Neural cell (in vitro differentiated cells): ENCODE measurements around the gene CHST8. TPM values are rescaled to one million over a fixed set of nuclear protein-coding genes. Genes with fewer than 3 reads are reported as not detected.

Experiments
- H2AFZ ChIP-seq: fragments of 200-600, 300-800 bp; sonication (generic), shearing (Covaris generic); 2 replicates; pipeline ENCODE4 v1.6.0; 2014; ENCODE audit warnings: low read depth, mild to moderate bottlenecking, antibody characterized with exemption, low read length, moderate library complexity
- H3F3A ChIP-seq: fragments of 200-600 bp; shearing (Covaris generic); 2 replicates; pipeline ENCODE4 v1.6.1; 2016; ENCODE audit warnings: mild to moderate bottlenecking, moderate library complexity, mixed read lengths, antibody characterized with exemption, low read length; ENCODE audit not compliant: insufficient read depth, poor library complexity, severe bottlenecking
- H3K27ac ChIP-seq: fragments of 200-600, 300-800 bp; sonication (generic), shearing (Covaris generic); 2 replicates; pipeline ENCODE4 v1.5.1; 2014; ENCODE audit warnings: mild to moderate bottlenecking, low read length, moderate library complexity
- H3K27me3 ChIP-seq: fragments of 300-800, 200-600 bp; sonication (generic), shearing (Covaris generic); 2 replicates; pipeline ENCODE4 v1.6.0; 2014; ENCODE audit warnings: mild to moderate bottlenecking, low read depth, low read length, moderate library complexity; ENCODE audit not compliant: insufficient read depth
- H3K36me3 ChIP-seq: fragments of 300-800, 200-600 bp; sonication (generic), shearing (Covaris generic); 2 replicates; pipeline ENCODE4 v1.5.1; 2014; ENCODE audit warnings: mild to moderate bottlenecking, antibody characterized with exemption, low read length, moderate library complexity; ENCODE audit not compliant: insufficient read depth
- H3K4me2 ChIP-seq: fragments of 300-800, 200-600 bp; sonication (generic), shearing (Covaris generic); 2 replicates; pipeline ENCODE4 v1.6.0; 2014; ENCODE audit warnings: mild to moderate bottlenecking, low read length
- H3K4me3 ChIP-seq: fragments of 300-800, 200-600 bp; sonication (generic), shearing (Covaris generic); 2 replicates; pipeline ENCODE4 v1.5.1; 2014; ENCODE audit warnings: mild to moderate bottlenecking, low read length, moderate library complexity
- H3K79me2 ChIP-seq: fragments of 200-600 bp; shearing (Covaris generic); replicated peaks from 2 replicates; pipeline ENCODE4 v1.6.0; 2014; ENCODE audit warnings: mild to moderate bottlenecking, low read length, moderate library complexity; ENCODE audit not compliant: insufficient read depth
- H3K9ac ChIP-seq: fragments of 300-800, 200-600 bp; sonication (generic), shearing (Covaris generic); 2 replicates; pipeline ENCODE4 v1.6.1; 2016; ENCODE audit warnings: mild to moderate bottlenecking, low read length, mixed read lengths
- H3K9me2 ChIP-seq: fragments of 200-600 bp; shearing (Covaris generic); 2 replicates; pipeline ENCODE4 v1.6.1; 2016; ENCODE audit warnings: mild to moderate bottlenecking, low read length, mixed read lengths; ENCODE audit not compliant: insufficient read depth
- H3K9me3 ChIP-seq: fragments of 200-600, 300-800 bp; sonication (generic), shearing (Covaris generic); 2 replicates; pipeline ENCODE4 v1.6.1; 2016; ENCODE audit warnings: mild to moderate bottlenecking, mixed run types, low read length, moderate library complexity, mixed read lengths
- H4K20me1 ChIP-seq: fragments of 200-600 bp; shearing (Covaris generic); 2 replicates; pipeline ENCODE4 v1.6.1; 2016; ENCODE audit warnings: mild to moderate bottlenecking, mixed run types; ENCODE audit not compliant: insufficient read depth
- CTCF ChIP-seq: fragments of 450-650 bp; IDR thresholded peaks from 2 replicates; pipeline ENCODE4 v1.5.1; 2014; ENCODE audit warnings: antibody characterized with exemption, mild to moderate bottlenecking, moderate library complexity; ENCODE audit not compliant: poor library complexity, severe bottlenecking
- EP300 ChIP-seq: fragments of 450-650 bp; conservative IDR thresholded peaks from 2 replicates; pipeline ENCODE4 v1.6.1; 2014; ENCODE audit warnings: antibody characterized with exemption, mild to moderate bottlenecking, moderate library complexity; ENCODE audit not compliant: poor library complexity, severe bottlenecking
- EZH2 ChIP-seq: fragments of 200-600, 300-800 bp; shearing (Covaris generic), sonication (generic); IDR thresholded peaks from 2 replicates; pipeline ENCODE4 v1.6.1; 2014; ENCODE audit warnings: antibody characterized with exemption, low read length, borderline replicate concordance, mild to moderate bottlenecking; ENCODE audit not compliant: insufficient read depth, poor library complexity, severe bottlenecking
- MXI1 ChIP-seq: fragments of 450-650 bp; conservative IDR thresholded peaks from 2 replicates; pipeline ENCODE4 v1.6.1; 2014; ENCODE audit warnings: antibody characterized with exemption, mild to moderate bottlenecking; ENCODE audit not compliant: poor library complexity, severe bottlenecking
- POLR2AphosphoS5 ChIP-seq: IDR thresholded peaks from 2 replicates; pipeline ENCODE4 v1.6.1; 2012
- RAD21 ChIP-seq: fragments of 450-650 bp; conservative IDR thresholded peaks from 2 replicates; pipeline ENCODE4 v1.6.1; 2014; ENCODE audit warnings: antibody characterized with exemption, mild to moderate bottlenecking, moderate library complexity
- REST ChIP-seq: IDR thresholded peaks from 2 replicates; pipeline ENCODE4 v1.6.1; 2012; ENCODE audit warnings: borderline replicate concordance
- SMC3 ChIP-seq: fragments of 450-650 bp; conservative IDR thresholded peaks from 2 replicates; pipeline ENCODE4 v1.6.1; 2014; ENCODE audit warnings: antibody characterized with exemption, mild to moderate bottlenecking, moderate library complexity; ENCODE audit not compliant: poor library complexity
- TAF1 ChIP-seq: IDR thresholded peaks from 2 replicates; pipeline ENCODE4 v1.6.1; 2012; ENCODE audit warnings: low read depth
- polyA plus RNA-seq: library from polyadenylated mRNA; depleted of rRNA; stranded (reverse); fragments of >200 nt; gene quantifications from 2 replicates; pipeline ENCODE4 v1.2.3, GENCODE V29; 2014

Gene CHST8
- polyA plus RNA-seq, 1 donor from 2014 or later: 7.1 TPM

GRCh38 chr19:33770107-33770506 is 148.4 kb downstream of the CHST8 start (continued):
- TF ChIP-seq TAF1 (no peak), POLR2AphosphoS5 (no peak)

- Histone ChIP-seq H3K27me3 (no peaks in the 10 kb centered on the region), H3K9me2 (no peaks in the 10 kb centered on the region), H3K9ac (no peak overlapping the region), H3K79me2 (no peaks in the 10 kb centered on the region), H4K20me1 (no peaks in the 10 kb centered on the region), H2AFZ (no peak overlapping the region), H3K4me2 (no peak overlapping the region), H3K36me3 (no peaks in the 10 kb centered on the region), H3K9me3 (no peaks in the 10 kb centered on the region), H3K27ac (no peak overlapping the region), H3F3A (no peaks in the 10 kb centered on the region), H3K4me3 (no peak overlapping the region)
- TF ChIP-seq EZH2: no peak
- TF ChIP-seq EP300: no peak
- TF ChIP-seq TAF1: no peak
- TF ChIP-seq CTCF: peak; percentile 98
- peak; percentile 99 for TF ChIP-seq RAD21
- peak; percentile 99 for TF ChIP-seq SMC3
- TF ChIP-seq MXI1: no peak
- no peak for TF ChIP-seq POLR2AphosphoS5
- TF ChIP-seq REST: no peak
These were observed 149.8 kb downstream of the CHST8 start for GRCh38 chr19:33771384-33772101.

GRCh38 chr19:33772102-33772857 is 150.5 kb downstream of the CHST8 start:
- Histone ChIP-seq H3K9me3 (no peaks in the 10 kb centered on the region), H3K9me2 (no peaks in the 10 kb centered on the region), H3K36me3 (no peaks in the 10 kb centered on the region), H4K20me1 (no peaks in the 10 kb centered on the region), H3K27ac (no peak overlapping the region), H3K79me2 (no peaks in the 10 kb centered on the region), H3K4me2 (no peak overlapping the region), H3K9ac (no peak overlapping the region), H3K4me3 (no peak overlapping the region), H3K27me3 (no peaks in the 10 kb centered on the region), H2AFZ (no peak overlapping the region), H3F3A (no peaks in the 10 kb centered on the region)
- TF ChIP-seq POLR2AphosphoS5 (no peak), SMC3 (no peak), REST (no peak), CTCF (no peak), EZH2 (no peak), EP300 (no peak), RAD21 (no peak), TAF1 (no peak)
